ENCODE results near the gene RMI1. TPM values are rescaled to one million over a fixed set of nuclear protein-coding genes. Genes with fewer than 3 reads are reported as not detected.
A peak's percentile ranks its signal among the peaks of the same experiment; 100 is the strongest.

RMI1 gene
- total and polyA plus RNA-seq, 8 donors = 5.9 to 18.4 (median 14.5) TPM

DNA sequence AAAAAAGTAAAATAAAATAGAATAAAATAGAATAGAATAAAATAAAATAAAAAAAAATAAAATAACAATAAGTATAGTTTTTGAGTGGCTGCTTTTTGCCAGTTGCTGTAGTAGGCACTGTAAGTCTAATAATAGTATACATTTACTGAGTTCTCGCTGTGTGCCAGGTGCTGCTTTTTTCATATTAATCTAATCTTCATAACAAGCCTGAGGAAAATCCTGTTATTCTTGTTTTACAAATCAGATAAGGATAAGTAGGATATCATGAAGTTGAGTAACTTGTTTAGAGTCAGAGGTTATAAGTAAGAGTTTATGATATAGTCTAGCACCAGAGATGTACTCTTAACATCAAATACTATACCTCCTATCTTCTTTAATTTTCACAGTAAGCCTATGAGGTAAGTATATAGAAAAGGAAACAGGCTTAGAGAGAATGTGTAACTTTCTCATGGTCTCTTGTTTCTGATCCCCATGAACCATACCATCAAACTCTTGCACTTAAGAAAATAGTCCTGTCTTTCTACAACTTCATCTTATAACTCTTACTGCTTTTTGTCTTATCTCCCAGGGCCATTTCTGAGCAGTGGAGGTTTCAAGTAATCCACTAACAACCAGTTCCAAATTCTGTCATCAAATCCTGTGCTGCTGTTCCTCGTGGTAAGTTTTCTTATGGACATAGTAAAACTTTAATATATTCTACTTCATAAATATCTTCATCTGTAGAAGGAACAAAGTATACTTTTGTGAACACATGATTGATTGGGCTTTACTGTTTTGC lies 18.7 kb downstream of the RMI1 start:
- H3K27me3 ChIP-seq = no peaks in the 10 kb centered on the region
- no peak for DNase-seq
- no peak overlapping the region for H3K27ac ChIP-seq
- peaks cover 0 to 20% of the 10 kb centered on the region in 2 donors for H3K4me1 ChIP-seq
- ATAC-seq = no peak
- peaks cover 0 to 4% of the 10 kb centered on the region in 2 donors for H3K36me3 ChIP-seq
- no peak overlapping the region for H3K4me3 ChIP-seq
- TF ChIP-seq, protein P1, sequence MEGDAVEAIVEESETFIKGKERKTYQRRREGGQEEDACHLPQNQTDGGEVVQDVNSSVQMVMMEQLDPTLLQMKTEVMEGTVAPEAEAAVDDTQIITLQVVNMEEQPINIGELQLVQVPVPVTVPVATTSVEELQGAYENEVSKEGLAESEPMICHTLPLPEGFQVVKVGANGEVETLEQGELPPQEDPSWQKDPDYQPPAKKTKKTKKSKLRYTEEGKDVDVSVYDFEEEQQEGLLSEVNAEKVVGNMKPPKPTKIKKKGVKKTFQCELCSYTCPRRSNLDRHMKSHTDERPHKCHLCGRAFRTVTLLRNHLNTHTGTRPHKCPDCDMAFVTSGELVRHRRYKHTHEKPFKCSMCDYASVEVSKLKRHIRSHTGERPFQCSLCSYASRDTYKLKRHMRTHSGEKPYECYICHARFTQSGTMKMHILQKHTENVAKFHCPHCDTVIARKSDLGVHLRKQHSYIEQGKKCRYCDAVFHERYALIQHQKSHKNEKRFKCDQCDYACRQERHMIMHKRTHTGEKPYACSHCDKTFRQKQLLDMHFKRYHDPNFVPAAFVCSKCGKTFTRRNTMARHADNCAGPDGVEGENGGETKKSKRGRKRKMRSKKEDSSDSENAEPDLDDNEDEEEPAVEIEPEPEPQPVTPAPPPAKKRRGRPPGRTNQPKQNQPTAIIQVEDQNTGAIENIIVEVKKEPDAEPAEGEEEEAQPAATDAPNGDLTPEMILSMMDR (IDR thresholded peaks at IDR 0.05) = no peak
- no peaks in the 10 kb centered on the region for H3K9me3 ChIP-seq
- intact Hi-C loops (cut with DNase I) = no loop called here

DNA sequence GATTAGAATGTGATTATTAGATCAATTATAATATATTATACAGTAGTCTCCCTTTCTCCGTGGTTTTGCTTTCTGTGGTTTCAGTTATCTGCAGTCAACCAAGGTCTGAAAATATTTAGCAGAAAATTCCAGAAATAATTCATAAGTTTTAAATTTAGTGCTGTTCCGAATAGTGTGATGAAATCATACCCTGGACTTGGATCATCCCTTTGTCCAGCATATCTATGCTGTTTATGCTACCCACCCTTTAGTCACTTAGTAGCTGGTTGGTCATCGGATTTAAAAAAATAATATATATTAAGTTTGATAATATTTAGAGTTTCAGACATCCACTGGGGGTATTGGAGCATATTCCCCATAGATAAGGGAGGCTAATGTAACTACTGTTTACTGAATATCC lies 19.6 kb downstream of the RMI1 start:
- Histone ChIP-seq H3K27ac (no peak overlapping the region), H3K4me1 (peaks cover 0 to 20% of the 10 kb centered on the region in 2 donors), H3K9me3 (no peaks in the 10 kb centered on the region), H3K36me3 (peaks cover 0 to 4% of the 10 kb centered on the region in 2 donors), H3K27me3 (no peaks in the 10 kb centered on the region), H3K4me3 (no peak overlapping the region)
- DNase-seq (no peak), ATAC-seq (no peak)
- intact Hi-C loops (cut with DNase I) = no loop called here
- TF ChIP-seq, protein P1 (IDR thresholded peaks at IDR 0.05) = no peak

DNA sequence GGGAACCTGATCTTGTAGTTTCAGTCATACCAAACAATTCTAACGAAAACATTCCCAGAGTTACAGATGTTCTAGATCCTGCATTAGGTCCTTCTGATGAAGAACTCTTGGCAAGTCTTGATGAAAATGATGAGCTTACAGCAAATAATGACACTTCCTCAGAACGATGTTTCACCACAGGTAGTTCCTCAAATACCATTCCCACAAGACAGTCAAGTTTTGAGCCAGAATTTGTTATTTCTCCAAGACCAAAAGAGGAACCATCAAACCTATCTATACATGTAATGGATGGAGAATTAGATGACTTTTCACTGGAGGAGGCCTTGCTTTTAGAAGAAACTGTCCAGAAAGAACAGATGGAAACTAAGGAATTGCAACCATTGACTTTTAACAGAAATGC lies 21.0 kb downstream of the RMI1 start:
- TF ChIP-seq, protein P1 (IDR thresholded peaks at IDR 0.05) = no peak
- peak overlapping the region in 1 of 2 donors; percentile 59 for H3K27ac ChIP-seq
- no peak overlapping the region for H3K4me3 ChIP-seq
- ATAC-seq (no peak), DNase-seq (no peak)
- no peaks in the 10 kb centered on the region for H3K9me3 ChIP-seq
- no peaks in the 10 kb centered on the region for H3K27me3 ChIP-seq
- H3K4me1 ChIP-seq = peaks cover 0 to 20% of the 10 kb centered on the region in 2 donors
- intact Hi-C loops (cut with DNase I) = no loop called here
- peaks cover 0 to 4% of the 10 kb centered on the region in 2 donors for H3K36me3 ChIP-seq

DNA sequence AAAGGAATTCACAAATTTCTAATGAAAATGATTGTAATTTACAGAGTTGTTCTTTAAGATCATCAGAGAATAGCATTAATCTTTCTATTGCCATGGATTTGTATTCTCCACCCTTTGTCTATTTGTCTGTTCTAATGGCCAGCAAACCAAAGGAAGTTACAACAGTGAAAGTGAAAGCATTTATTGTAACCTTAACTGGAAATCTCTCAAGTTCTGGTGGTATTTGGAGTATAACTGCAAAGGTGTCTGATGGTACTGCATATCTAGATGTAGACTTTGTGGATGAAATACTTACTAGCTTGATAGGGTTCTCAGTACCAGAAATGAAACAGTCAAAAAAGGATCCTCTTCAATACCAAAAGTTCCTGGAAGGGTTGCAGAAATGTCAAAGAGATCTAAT lies 21.7 kb downstream of the RMI1 start:
- ATAC-seq = peak; percentile 73

DNA sequence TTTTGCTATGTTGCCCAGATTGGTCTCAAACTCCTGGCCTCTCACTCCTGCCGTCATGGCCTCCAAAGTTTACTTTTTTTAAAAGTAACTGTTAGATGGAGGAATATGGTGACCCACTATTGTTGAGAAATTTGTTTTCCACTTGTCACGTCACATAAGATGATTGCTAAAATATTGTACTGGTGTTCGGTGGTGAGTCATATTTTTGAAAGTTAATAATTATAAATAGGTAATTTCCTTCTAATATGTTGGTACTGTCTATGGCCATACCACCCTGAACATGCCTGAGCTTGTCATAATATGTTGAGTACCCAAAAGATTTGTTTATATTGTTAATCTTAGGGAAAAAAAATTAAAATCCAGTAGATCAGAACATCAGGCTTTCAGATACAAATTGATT lies 22.6 kb downstream of the RMI1 start:
- TF ChIP-seq, protein P1 (IDR thresholded peaks at IDR 0.05) = no peak
- no peak overlapping the region for H3K27ac ChIP-seq
- peaks cover 0 to 4% of the 10 kb centered on the region in 2 donors for H3K36me3 ChIP-seq
- no peak for ATAC-seq
- H3K4me1 ChIP-seq = peaks cover 0 to 20% of the 10 kb centered on the region in 2 donors
- H3K9me3 ChIP-seq = no peaks in the 10 kb centered on the region
- H3K4me3 ChIP-seq = no peak overlapping the region
- H3K27me3 ChIP-seq = no peaks in the 10 kb centered on the region
- intact Hi-C loops (cut with DNase I) = no loop called here
- DNase-seq = no peak

More for the DNA sequence above, 21.7 kb downstream of the RMI1 start:
- no peak for DNase-seq
- peaks cover 0 to 4% of the 10 kb centered on the region in 2 donors for H3K36me3 ChIP-seq
- H3K4me3 ChIP-seq = no peak overlapping the region
- no peaks in the 10 kb centered on the region for H3K9me3 ChIP-seq
- intact Hi-C loops (cut with DNase I) = no loop called here
- TF ChIP-seq, protein P1 (IDR thresholded peaks at IDR 0.05) = no peak
- peak overlapping the region in 1 of 2 donors; percentile 59 for H3K27ac ChIP-seq
- H3K4me1 ChIP-seq = peaks cover 0 to 20% of the 10 kb centered on the region in 2 donors
- H3K27me3 ChIP-seq = no peaks in the 10 kb centered on the region
